ENCODE data around the gene USP3. TPM values are rescaled to one million over a fixed set of nuclear protein-coding genes. Genes with fewer than 3 reads are reported as not detected.

Gene USP3
- total RNA-seq, 4 donors from 2014 or later = 56.1 to 93.0 (median 73.7) TPM

- no peaks in the 10 kb centered on the region for H3K36me3 ChIP-seq
- TF ChIP-seq POLR2A (IDR thresholded peaks at IDR 0.05) (no peak), EP300 (IDR thresholded peaks at IDR 0.05; ENCODE audit: low read depth) (no peak), POLR2AphosphoS5 (IDR thresholded peaks at IDR 0.05) (no peak), CTCF (IDR thresholded peaks at IDR 0.05) (no peak)
- no peak overlapping the region for H3K4me3 ChIP-seq
- peaks cover 15 to 65% (median 31%) of the 10 kb centered on the region in 4 donors for H3K4me1 ChIP-seq
- no peaks in the 10 kb centered on the region for H3K9me3 ChIP-seq
- H3K27me3 ChIP-seq = no peaks in the 10 kb centered on the region
- peak overlapping the region in 3 of 4 donors; percentile 38 to 44 (median 39) for H3K27ac ChIP-seq
- intact Hi-C loops (cut with DNase I; ENCODE audit: low total_unique reads) = no loop called here
- in situ Hi-C loops (cut with MboI; ENCODE audit: low pct_ligation_motif_present in 1 of 4, low pct_unique_long_range_greater_than_20kb in 1 of 4, low sequenced_read_pairs in 3 of 4) = no loop called here
- no peak for DNase-seq
- 60 to 94% methylated on average over 1 to 6 of the region's 6 CpGs for WGBS, 2 donors (ENCODE audit: low coverage in 1 of 2)
Observed at GRCh38 chr15:63478243-63478642, 26.1 kb upstream of the USP3 start.

GRCh38 chr15:63480441-63480821 is 24.0 kb upstream of the USP3 start:
- Histone ChIP-seq H3K4me1 (peaks cover 0 to 58% (median 10%) of the 10 kb centered on the region in 4 donors), H3K9me3 (no peaks in the 10 kb centered on the region), H3K4me3 (no peak overlapping the region), H3K27ac (peak overlapping the region in 3 of 4 donors; percentile 50 to 62 (median 62)), H3K27me3 (no peaks in the 10 kb centered on the region), H3K36me3 (no peaks in the 10 kb centered on the region)
- intact Hi-C loops (cut with DNase I; ENCODE audit: low total_unique reads) (no loop called here), in situ Hi-C loops (cut with MboI; ENCODE audit: low pct_ligation_motif_present in 1 of 4, low pct_unique_long_range_greater_than_20kb in 1 of 4, low sequenced_read_pairs in 3 of 4) (no loop called here)
- WGBS, 2 donors (ENCODE audit: low coverage in 1 of 2) = 79 to 100% methylated on average over 2 of the region's 2 CpGs
- no peak for DNase-seq
- no peak for TF ChIP-seq POLR2A (IDR thresholded peaks at IDR 0.05)
- TF ChIP-seq EP300 (IDR thresholded peaks at IDR 0.05; ENCODE audit: low read depth) = no peak
- TF ChIP-seq CTCF (IDR thresholded peaks at IDR 0.05) = no peak
- no peak for TF ChIP-seq POLR2AphosphoS5 (IDR thresholded peaks at IDR 0.05)

- no peak for DNase-seq
- Histone ChIP-seq H3K27ac (no peak overlapping the region), H3K4me1 (peaks cover 0 to 50% (median 8%) of the 10 kb centered on the region in 4 donors), H3K27me3 (no peaks in the 10 kb centered on the region), H3K4me3 (no peak overlapping the region), H3K9me3 (no peaks in the 10 kb centered on the region), H3K36me3 (no peaks in the 10 kb centered on the region)
- TF ChIP-seq POLR2A (IDR thresholded peaks at IDR 0.05) = no peak
- no peak for TF ChIP-seq EP300 (IDR thresholded peaks at IDR 0.05; ENCODE audit: low read depth)
- TF ChIP-seq POLR2AphosphoS5 (IDR thresholded peaks at IDR 0.05) = no peak
- no peak for TF ChIP-seq CTCF (IDR thresholded peaks at IDR 0.05)
- in situ Hi-C loops (cut with MboI; ENCODE audit: low pct_ligation_motif_present in 1 of 4, low pct_unique_long_range_greater_than_20kb in 1 of 4, low sequenced_read_pairs in 3 of 4) (no loop called here), intact Hi-C loops (cut with DNase I; ENCODE audit: low total_unique reads) (no loop called here)
- 67 to 78% methylated on average over 3 of the region's 3 CpGs for WGBS, 2 donors (ENCODE audit: low coverage in 1 of 2)
Observed at GRCh38 chr15:63481105-63481810, 23.1 kb upstream of the USP3 start.

GRCh38 chr15:63482874-63483323 is 21.5 kb upstream of the USP3 start:
- TF ChIP-seq POLR2A (IDR thresholded peaks at IDR 0.05) (no peak), POLR2AphosphoS5 (IDR thresholded peaks at IDR 0.05) (no peak), EP300 (IDR thresholded peaks at IDR 0.05; ENCODE audit: low read depth) (no peak), CTCF (IDR thresholded peaks at IDR 0.05) (no peak)
- DNase-seq = no peak
- in situ Hi-C loops (cut with MboI; ENCODE audit: low pct_ligation_motif_present in 1 of 4, low pct_unique_long_range_greater_than_20kb in 1 of 4, low sequenced_read_pairs in 3 of 4) = no loop called here
- intact Hi-C loops (cut with DNase I; ENCODE audit: low total_unique reads) = no loop called here
- peaks cover 0 to 55% (median 13%) of the 10 kb centered on the region in 4 donors for H3K4me1 ChIP-seq
- no peaks in the 10 kb centered on the region for H3K27me3 ChIP-seq
- WGBS, 2 donors (ENCODE audit: low coverage in 1 of 2) = 69 to 76% methylated on average over 1 to 7 of the region's 7 CpGs
- H3K36me3 ChIP-seq = no peaks in the 10 kb centered on the region
- H3K4me3 ChIP-seq = no peak overlapping the region
- no peak overlapping the region for H3K27ac ChIP-seq
- no peaks in the 10 kb centered on the region for H3K9me3 ChIP-seq

Measured in transverse colon (tissue), 4 donors.